MM.1S (cell line): Measurements from ENCODE around the gene KANSL3.
"Not testable (repeated sequence)": the region's sequence is repeated elsewhere in the genome, so short reads cannot be mapped to it uniquely, and the experiment has no call there.

ENCODE experiments used
- EZH2 ChIP-seq: fragments of 300-600 bp; sonication (generic); optimal IDR thresholded peaks from 2 replicates; pipeline ENCODE3; 2017; ENCODE audit warnings: low read depth, mild to moderate bottlenecking, antibody characterized with exemption, low read length, mixed read lengths
- EZH2phosphoT487 ChIP-seq: fragments of 300-600 bp; sonication (generic); IDR thresholded peaks from 2 replicates; pipeline ENCODE4 v1.6.1; 2018; ENCODE audit warnings: antibody characterized with exemption, low read length
- TF ChIP-seq, protein P1 (sequence below): fragments of 300-600 bp; sonication (generic); IDR thresholded peaks from 2 replicates; pipeline ENCODE4 v1.5.1; 2016; ENCODE audit warnings: antibody characterized with exemption, low read length, mixed read lengths

DNA sequence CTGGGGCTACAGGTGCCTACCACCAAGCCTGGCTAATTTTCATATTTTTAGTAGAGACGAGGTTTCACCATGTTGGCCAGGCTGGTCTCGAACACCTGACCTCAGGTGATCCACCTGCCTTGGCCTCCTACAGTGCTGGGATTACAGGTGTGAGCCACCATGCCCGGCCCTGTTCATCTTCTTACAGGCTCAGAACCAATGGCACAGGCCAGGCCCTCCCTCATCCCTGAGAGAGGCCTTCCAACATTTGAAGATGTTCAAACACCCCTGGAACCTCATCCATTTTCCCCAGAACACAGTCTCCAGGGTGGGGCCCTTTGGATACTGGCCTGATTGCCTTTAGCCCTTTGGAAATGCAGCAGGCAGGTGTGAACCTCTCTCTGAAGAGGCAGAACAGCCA, 27.6 kb upstream of the KANSL3 start:
- TF ChIP-seq, protein P1, sequence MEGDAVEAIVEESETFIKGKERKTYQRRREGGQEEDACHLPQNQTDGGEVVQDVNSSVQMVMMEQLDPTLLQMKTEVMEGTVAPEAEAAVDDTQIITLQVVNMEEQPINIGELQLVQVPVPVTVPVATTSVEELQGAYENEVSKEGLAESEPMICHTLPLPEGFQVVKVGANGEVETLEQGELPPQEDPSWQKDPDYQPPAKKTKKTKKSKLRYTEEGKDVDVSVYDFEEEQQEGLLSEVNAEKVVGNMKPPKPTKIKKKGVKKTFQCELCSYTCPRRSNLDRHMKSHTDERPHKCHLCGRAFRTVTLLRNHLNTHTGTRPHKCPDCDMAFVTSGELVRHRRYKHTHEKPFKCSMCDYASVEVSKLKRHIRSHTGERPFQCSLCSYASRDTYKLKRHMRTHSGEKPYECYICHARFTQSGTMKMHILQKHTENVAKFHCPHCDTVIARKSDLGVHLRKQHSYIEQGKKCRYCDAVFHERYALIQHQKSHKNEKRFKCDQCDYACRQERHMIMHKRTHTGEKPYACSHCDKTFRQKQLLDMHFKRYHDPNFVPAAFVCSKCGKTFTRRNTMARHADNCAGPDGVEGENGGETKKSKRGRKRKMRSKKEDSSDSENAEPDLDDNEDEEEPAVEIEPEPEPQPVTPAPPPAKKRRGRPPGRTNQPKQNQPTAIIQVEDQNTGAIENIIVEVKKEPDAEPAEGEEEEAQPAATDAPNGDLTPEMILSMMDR = not testable (repeated sequence)
- not testable (repeated sequence) for TF ChIP-seq EZH2, EZH2phosphoT487
